LHCN-M2 (cell line): Measurements from ENCODE around the gene OGFOD2. TPM values are rescaled to one million over a fixed set of nuclear protein-coding genes. Genes with fewer than 3 reads are reported as not detected.

Source experiments
- DNase-seq: peaks from one replicate; pipeline ENCODE4 v3.0.0-alpha.2; 2012; ENCODE audit warnings: low read depth
- total RNA-seq: library from RNA; depleted of rRNA; stranded (reverse); fragments of >200 nt; gene quantifications from 2 replicates; pipeline ENCODE4 v1.2.3, GENCODE V29; 2014

Gene OGFOD2
- total RNA-seq, 1 experiment from 2014 or later, result 14.8 TPM

GRCh38 chr12:122951406-122951805 lies 23.6 kb upstream of the OGFOD2 start:
- DNase-seq, result peak; percentile 74

GRCh38 chr12:122951979-122952892 lies 22.8 kb upstream of the OGFOD2 start:
- peak; percentile 67 for DNase-seq

DNA sequence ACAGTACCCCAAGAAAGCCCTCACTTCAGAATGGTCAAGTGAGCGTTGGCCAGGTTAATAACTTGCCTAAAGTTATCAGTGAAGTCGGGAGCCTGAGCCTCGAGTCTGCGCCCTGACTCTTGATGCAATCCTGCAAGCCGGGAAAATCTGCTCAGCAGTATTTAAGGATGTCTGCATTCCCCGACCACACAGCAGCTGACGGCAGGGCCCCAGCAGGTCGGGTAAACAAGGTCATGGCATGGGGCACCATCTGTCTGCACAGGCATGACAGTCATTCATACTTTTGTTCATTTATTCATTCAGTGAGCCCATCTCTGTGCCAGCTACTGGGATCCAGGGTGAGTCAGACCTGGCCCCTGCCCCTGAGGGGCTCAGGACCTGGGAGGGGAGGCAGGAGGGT lies 19.9 kb upstream of the OGFOD2 start:
- peak; percentile 82 for DNase-seq

- no peak for DNase-seq
Measured at GRCh38 chr12:122956035-122956434, 19.0 kb upstream of the OGFOD2 start.

DNA sequence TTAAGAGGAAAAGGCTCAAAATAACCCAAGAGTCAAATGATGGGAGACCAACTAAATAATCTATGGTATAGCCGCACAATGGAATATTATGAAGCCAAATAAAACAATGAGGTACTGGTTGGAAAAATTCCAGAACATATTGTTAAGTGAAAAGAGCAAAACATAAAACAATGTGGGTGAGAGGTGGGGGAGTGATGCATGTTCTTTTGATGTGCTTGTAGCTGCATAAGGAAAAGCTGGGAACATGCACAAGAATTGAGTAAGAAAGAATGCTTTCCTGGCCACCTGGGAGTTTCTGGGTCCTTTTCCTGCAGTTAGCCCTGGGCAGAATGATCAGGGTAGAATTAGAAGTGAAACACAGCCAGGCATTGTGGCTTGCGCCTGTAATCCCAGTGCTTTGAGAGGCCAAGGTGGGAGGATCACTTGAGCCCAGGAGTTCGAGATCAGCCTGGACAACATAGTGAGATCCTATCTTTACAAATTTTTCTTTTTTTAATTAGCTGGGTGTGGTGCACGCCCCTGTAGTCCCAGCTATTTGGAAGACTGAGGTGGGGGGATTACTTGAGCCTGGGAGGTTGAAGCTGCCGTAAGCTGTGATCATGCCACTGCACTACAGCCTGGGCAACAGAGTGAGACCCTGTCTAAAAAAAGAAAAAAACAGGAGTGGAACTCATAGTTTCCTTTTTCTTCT lies 16.7 kb upstream of the OGFOD2 start:
- DNase-seq, result no peak

DNA sequence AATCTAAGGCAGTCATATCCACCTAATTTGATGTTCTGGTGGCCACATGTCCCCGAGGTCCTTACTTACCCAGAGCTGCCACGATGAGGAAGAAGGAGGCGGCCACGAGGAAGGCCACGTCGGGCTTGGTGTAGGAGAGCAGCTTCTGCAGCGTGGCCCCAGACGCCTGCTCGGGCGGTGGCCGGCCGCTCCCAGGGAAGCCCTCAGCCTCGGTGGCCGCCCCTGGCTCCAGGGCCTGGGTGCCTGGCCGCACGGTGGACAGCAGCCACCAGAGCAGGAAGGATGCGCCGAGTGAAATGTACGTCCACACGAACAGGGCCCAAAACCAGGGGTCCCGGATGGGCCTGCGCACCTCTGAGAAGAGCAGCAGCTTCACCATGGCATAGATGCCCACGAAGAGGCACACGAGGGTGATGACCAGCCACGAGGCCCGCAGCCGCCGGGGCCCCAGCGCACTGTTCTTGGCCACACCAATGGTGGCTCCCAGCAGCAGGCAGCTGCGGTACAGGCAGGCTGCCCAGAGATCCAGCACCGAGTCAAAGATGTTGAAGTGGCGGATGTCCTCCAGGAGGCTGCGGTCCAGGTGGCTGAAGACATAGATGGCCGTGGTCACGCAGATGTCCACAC lies 15.4 kb upstream of the OGFOD2 start:
- DNase-seq, result no peak

DNA sequence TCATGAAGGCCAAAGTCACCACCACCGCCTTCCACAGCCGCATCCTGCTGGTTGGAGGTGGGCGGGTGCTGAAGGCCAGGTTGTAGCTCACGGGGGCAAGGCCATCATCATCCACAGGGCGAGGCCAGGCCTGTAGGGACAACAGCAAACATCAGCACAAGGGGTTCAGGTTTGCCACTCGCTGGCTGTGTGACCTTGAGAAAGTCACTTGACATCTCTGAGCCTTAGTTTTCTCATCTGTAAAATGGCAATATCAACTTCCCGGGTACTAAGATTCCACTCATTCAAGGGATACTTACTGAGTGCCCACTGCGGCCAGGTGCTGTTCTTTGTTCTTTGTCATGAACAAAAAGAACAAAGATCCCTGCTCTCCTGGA lies 14.9 kb upstream of the OGFOD2 start:
- DNase-seq, result no peak

GRCh38 chr12:122961531-122962329 lies 13.3 kb upstream of the OGFOD2 start:
- DNase-seq, result no peak

- no peak for DNase-seq
Measured at GRCh38 chr12:122963941-122964265, 11.1 kb upstream of the OGFOD2 start.

DNA sequence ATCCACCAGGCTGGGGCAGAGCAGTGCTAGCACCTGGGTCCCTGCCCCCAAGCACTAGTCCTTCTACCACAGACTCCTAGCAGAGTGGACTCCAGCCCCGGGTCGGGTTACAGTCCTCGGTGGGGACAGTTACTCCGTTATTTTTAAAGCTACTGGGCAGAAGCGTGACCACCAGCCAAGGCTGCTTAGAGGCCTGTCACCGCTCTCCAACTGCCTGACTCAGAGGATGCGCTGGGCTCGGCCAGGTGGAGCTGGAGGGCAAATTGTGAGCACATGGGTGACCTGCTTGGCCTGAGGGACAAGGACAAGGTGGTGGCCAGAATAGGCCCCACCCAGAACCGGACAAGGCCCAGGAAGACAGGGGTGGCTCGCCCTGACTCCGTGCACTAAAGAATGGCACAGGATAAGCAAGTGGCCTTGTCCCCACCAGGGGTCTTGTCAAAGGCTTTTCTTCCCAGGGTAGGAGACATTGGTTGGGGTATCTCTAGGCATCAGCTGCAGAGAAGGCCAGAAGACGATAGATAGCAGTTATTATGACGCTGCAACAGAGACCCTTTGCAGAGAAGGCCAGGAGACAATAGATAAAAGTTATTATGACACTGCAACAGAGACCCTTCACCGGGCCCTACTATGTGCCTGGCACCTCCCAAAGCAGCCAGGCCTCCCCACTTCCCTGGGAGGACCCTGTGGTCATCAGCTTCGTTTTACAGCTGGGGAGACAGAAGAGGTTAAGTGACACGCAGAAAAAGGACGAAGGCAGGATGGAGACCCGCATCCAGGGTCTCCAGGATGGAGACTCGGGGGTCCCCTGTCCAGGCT lies 10.4 kb upstream of the OGFOD2 start:
- DNase-seq, result no peak

DNA sequence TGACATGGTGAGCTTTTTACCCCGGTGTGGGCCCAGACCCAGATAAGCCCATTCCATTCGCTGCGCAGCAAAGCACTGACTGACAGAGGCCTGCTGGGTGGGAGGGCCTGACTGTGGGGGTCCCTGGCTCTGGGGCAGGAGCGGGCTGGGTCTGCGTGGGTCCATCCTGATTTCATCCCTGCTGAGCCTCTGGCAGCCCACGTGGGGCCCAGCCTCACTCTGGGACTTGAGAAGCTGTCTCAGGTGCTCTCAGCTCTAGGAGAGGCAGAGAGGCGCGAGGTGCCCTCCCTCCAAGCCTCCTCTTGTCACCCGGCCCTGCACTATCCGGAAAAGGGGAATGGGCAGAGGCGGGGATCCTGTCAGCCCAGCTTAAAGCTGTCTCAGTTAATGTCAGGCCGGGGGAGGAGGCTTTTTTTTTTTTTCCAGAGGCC lies 9.7 kb upstream of the OGFOD2 start:
- DNase-seq, result no peak

GRCh38 chr12:122965851-122966742 lies 8.9 kb upstream of the OGFOD2 start, which contains the start of gene ABCB9:
Gene ABCB9 (minus strand): TSS chr12:122966463. CDS start chr12:122960235, 6,228 bp downstream.
- peak; percentile 79 for DNase-seq

DNA sequence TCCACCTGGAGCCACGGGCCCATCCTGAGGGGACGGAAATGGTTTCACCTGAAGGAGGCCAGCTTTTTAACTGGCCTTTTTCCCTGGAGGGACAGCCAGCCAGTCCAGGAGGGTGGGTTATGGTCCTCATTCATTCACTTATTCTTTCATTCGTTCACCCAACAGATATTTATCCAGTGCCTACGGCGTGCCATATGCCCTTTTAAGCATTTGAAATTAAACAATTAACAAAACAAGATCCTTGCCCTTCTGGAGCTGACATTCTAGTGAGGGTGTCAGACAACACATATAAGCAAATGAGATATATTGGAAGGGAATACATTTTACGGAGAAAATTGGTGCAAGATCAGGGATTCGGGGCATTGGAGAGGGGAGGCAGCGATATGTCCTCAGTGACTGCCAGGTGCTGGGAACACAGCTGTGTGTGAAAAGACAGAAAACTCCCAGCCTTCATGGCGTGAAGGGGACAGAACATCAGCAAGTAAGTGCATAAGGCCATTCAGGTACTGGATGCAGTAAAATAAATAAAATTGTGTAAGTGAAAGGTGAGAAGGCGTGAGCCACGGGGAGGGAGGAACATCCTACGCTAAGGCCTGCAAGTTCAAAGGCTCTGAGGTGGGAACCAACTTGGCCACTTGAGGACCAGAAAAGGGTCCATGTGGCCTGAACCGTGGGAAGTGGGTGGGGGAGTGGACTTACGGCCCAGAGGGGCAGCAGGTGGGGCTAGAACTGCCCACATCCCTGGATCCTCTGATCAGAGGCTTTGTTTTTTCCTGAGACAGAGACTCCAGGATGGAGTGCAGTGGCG lies 8.1 kb upstream of the OGFOD2 start:
- no peak for DNase-seq

- DNase-seq, result no peak
Measured at GRCh38 chr12:122968104-122968503, 6.9 kb upstream of the OGFOD2 start.

DNA sequence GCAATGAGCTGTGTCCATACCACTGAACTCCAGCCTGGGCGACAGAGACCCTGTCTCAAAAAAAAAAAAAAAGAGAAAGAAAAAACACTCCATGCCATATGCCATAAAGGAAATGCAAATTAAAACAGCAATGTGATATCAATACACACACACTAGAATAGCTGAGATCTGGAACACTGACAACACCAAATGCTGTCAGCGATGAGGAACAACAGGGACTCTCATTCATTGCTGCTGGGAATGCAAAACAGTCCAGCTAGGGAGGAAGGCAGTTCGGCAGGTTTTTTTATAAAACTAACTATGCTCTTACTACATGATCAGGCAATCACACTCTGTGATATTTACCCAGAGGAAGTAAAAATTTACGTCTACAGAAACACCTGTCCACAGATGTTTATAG lies 5.4 kb upstream of the OGFOD2 start:
- no peak for DNase-seq

DNA sequence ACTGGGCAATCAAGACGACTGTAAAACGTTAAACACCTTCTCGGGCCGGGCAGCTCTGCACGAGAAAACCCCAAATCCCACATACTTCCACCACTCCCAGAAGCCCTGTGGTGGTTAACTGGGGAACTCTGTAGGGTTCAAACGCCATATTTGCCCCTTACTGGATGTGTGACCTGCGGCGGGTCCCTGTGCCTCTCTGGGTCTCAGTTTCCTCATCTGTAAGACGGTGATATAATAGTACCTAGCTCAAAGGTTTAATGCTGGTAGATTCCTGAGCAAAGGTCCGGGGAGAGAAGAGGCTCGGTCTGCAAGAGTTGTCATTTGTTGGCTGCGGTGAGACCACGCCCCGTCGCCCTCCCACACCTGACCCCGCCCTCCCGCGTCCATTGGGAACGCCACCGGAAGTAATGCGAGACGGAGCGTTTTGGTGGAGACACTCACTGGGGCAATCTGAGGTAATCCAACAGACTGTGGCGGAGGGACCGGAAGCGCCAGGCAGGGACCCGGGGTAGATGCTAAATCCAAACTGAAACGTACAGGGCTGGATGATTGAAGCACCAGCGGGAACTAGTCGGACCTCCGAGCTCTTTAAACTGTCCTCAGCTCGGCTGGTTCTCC lies 661 bp upstream of the OGFOD2 start:
- peak; percentile 98 for DNase-seq

- peak; percentile 31 for DNase-seq
Measured at GRCh38 chr12:122975790-122976647, 975 bp downstream of the OGFOD2 start.

GRCh38 chr12:122976648-122976975 lies 1.6 kb downstream of the OGFOD2 start:
- DNase-seq, result no peak
